Activated T-helper 1 cell treated with Interleukin-2 at 50 U/mL for 16 hours (primary cell): ENCODE measurements around the gene CD300H.
"Not testable (repeated sequence)": the region's sequence is repeated elsewhere in the genome, so short reads cannot be mapped to it uniquely, and the experiment has no call there.

ENCODE experiments used
- DNase-seq: peaks from one replicate; pipeline ENCODE4 v3.0.0-alpha.2; 2020; ENCODE audit warnings: low read depth

The CD300H gene

GRCh38 chr17:74584292-74585060 is 17.2 kb upstream of the CD300H start:
- no peak for DNase-seq

GRCh38 chr17:74582633-74583032 is 15.3 kb upstream of the CD300H start:
- DNase-seq: no peak

- no peak for DNase-seq
These were observed 12.6 kb upstream of the CD300H start for GRCh38 chr17:74579900-74580299.

- DNase-seq: no peak
These were observed 11.7 kb upstream of the CD300H start for GRCh38 chr17:74578979-74579378.

GRCh38 chr17:74574489-74575142 is 7.3 kb upstream of the CD300H start:
- no peak for DNase-seq

- not testable (repeated sequence) for DNase-seq
These were observed 6.3 kb upstream of the CD300H start for GRCh38 chr17:74573635-74574034.

- no peak for DNase-seq
These were observed 5.9 kb upstream of the CD300H start for GRCh38 chr17:74573169-74573568.

- no peak for DNase-seq
These were observed 4.4 kb upstream of the CD300H start for GRCh38 chr17:74571621-74572270.

GRCh38 chr17:74569020-74570003 is 2.0 kb upstream of the CD300H start:
- no peak for DNase-seq

- DNase-seq: no peak
These were observed 981 bp upstream of the CD300H start for GRCh38 chr17:74568106-74568873.

- DNase-seq: no peak
These were observed 1.1 kb downstream of the CD300H start for GRCh38 chr17:74566132-74566753.

GRCh38 chr17:74565126-74565525 is 2.2 kb downstream of the CD300H start:
- no peak for DNase-seq

GRCh38 chr17:74563358-74563757 is 4.0 kb downstream of the CD300H start:
- no peak for DNase-seq

GRCh38 chr17:74561586-74561985 is 5.7 kb downstream of the CD300H start:
- DNase-seq: no peak

GRCh38 chr17:74558882-74559519 is 8.3 kb downstream of the CD300H start:
- DNase-seq: no peak

- DNase-seq: not testable (repeated sequence)
These were observed 8.9 kb downstream of the CD300H start for GRCh38 chr17:74558402-74558801.

GRCh38 chr17:74555427-74555940 is 11.8 kb downstream of the CD300H start:
- DNase-seq: no peak

- no peak for DNase-seq
These were observed 12.4 kb downstream of the CD300H start for GRCh38 chr17:74554909-74555308.

- DNase-seq: no peak
These were observed 15.3 kb downstream of the CD300H start for GRCh38 chr17:74552037-74552436.

GRCh38 chr17:74550602-74551001 is 16.7 kb downstream of the CD300H start:
- DNase-seq: no peak
